Ovary (tissue), 3 donors: ENCODE measurements around the gene GOLGA8Q.
"Not testable (repeated sequence)": the region's sequence is repeated elsewhere in the genome, so short reads cannot be mapped to it uniquely, and the experiment has no call there.

Source experiments
- EP300 ChIP-seq: sonication (generic); formaldehyde crosslinking; IDR thresholded peaks from one replicate; pipeline ENCODE4 v1.6.1; 2017; ENCODE audit warnings: antibody characterized with exemption
- POLR2A ChIP-seq: fragments of 450-650 bp; IDR thresholded peaks from one replicate; pipeline ENCODE4 v1.6.1; 2017; ENCODE audit warnings: antibody characterized with exemption, mild to moderate bottlenecking, moderate library complexity
- TF ChIP-seq, protein P1 (sequence below), 3 donors: fragments of 450-650 bp in 2 of 3; fragments of 200-600 bp in 1 of 3; IDR thresholded peaks; one replicate each; pipeline versions ENCODE4 v1.5.1 to v1.8.0; 2016 to 2022; ENCODE audit warnings: antibody characterized with exemption in 3 of 3, mild to moderate bottlenecking in 1 of 3
- donor health status: DM: no; HTN: no; CAD: no.

DNA sequence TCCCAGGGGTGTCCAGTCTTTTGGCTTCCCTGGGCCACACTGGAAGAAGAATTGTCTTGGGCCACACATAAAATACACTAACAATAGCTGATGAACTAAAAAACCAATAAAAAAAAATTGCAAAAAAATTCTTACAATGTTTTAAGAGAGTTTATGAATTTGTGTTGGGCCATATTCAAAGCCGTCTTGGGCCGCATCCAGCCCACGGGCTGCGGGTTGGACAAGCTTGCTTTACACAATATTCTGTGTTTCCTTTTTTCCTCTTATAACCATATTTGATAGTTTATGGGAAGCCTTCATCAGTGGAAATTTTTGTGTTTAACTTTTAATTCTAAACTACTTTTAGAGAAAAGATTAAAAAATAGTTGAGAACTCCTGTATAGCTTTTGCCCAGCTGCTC lies 28.9 kb downstream of the GOLGA8Q start:
- TF ChIP-seq, protein P1, sequence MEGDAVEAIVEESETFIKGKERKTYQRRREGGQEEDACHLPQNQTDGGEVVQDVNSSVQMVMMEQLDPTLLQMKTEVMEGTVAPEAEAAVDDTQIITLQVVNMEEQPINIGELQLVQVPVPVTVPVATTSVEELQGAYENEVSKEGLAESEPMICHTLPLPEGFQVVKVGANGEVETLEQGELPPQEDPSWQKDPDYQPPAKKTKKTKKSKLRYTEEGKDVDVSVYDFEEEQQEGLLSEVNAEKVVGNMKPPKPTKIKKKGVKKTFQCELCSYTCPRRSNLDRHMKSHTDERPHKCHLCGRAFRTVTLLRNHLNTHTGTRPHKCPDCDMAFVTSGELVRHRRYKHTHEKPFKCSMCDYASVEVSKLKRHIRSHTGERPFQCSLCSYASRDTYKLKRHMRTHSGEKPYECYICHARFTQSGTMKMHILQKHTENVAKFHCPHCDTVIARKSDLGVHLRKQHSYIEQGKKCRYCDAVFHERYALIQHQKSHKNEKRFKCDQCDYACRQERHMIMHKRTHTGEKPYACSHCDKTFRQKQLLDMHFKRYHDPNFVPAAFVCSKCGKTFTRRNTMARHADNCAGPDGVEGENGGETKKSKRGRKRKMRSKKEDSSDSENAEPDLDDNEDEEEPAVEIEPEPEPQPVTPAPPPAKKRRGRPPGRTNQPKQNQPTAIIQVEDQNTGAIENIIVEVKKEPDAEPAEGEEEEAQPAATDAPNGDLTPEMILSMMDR (IDR thresholded peaks at IDR 0.05) = not testable (repeated sequence)
- not testable (repeated sequence) for TF ChIP-seq POLR2A, EP300
